GM19099 (cell line): ENCODE results near the gene SHC1.
A peak's percentile ranks its signal among the peaks of the same experiment; 100 is the strongest.

ENCODE experiments used
- POLR2A ChIP-seq: IDR thresholded peaks from 3 replicates; pipeline ENCODE4 v1.6.1; 2011; ENCODE audit warnings: low read depth; ENCODE audit not compliant: insufficient read length; ENCODE audit errors: extremely low read depth

The SHC1 gene

DNA sequence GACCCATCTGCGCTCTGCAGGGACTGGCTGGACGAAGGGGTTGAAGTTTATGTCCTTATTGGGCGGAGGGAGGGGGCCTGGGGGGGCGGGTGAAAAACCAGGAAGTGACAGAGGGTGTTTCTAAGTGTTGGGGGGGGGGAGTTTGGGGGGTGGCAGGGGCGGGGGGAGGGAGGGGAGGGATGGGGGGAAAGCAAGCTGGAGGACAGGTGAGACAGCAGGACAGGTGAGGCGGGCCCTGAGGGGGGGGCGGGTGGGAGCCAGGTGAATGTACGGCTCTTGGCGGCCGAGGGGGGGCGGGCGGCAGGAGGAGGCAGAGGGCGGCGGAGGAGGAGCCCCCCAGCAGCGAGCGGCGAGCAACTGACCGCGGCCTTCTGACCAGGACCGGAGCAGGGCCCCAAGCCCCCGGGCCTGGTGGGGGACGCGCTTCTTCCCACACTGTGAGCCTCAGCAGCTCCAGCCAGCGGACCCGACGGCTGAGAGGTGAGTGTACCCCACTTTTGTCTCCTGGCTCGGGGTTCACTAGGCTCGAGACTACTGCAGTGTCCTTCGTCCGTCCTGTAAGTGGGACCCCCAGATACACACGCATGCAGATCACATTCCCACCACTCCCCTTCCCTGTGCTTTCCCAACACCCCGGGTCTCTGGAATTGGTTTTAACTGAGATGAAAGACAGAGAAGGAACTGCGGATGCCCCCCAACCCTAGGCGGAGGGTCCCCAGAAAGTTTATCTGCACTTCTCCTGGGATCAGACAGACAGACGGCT lies 32.1 kb upstream of the SHC1 start, which contains the start of gene ZBTB7B:
Gene ZBTB7B, plus strand, starts transcription at position 339 of the 763 bp plus-strand sequence. CDS start 11,859 bp downstream, outside the sequence.
- no peak for TF ChIP-seq POLR2A

DNA sequence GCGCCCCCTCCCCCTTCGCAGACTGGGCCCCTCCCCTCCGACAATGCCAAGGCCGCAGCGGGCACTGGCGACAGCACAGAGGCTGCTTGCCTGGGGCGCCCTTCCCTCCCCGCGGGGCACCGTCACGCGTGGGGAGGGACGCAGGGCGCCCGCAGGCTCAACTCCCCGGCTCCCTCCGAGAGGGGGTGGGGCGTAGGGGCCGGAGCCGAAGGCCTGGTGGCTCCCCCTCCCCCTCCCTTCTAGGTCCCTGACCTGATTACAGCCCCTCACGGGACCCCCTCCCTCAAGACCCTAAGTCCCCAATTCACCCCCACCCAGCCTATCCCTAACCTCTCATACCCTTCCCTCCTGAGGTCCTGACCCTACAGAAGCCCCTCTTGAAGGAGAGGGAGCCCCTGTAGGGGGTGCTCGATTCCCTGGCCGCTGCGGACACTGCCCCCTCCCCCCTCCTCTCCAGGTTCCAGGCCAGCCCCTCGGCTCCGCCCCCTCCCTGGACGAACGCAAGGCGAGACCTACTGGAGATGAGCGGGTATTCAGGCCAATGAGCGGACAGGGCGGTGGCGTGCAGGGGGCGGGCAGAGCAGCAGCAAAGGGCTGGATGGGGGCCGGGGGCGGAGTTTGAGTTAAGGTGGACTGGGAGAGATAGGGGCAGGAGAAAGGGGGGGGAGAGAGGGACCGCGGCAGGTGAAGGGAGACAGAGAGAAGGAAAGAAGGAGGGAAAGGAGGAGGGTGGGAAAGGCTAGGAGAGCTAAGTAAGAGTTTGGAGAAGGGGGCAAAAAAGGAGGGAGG lies 31.3 kb upstream of the SHC1 start:
- peak; percentile 15 for TF ChIP-seq POLR2A

GRCh38 chr1:155001425-155001674 lies 30.8 kb upstream of the SHC1 start:
- no peak for TF ChIP-seq POLR2A

DNA sequence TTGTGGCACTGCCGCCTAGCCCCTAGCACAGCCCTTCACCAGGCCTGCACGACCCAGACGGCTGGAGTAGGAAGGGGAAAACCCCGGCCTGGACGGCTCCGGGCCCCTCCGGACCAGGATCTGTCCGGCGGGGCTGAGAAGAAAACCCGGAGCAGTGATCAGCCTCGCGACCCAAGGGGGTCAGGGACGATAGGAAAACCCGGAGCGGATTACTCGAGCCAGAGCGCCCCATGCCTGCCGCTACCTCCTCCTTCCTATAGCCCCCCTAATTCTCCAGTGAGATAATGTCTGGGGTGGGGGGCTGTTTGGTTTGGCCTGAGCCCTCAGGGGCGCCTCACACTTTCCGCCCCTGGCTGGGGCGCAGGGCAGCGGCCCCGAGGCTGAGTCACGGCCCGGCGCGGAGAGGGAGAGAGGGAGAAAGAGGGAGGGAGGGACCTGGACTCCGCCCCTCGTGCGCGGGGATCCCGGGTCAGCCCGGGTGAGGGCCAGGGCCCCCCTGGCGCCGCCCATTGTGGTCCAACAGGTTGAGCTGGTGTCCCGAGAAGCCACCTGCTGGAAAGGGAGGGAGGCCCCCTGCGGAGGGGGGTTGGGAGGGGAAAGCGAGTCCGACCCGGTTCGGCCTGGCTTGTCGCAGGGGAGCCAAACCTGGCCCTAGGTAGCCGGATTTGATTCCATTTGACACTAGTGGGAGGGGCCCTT lies 30.3 kb upstream of the SHC1 start:
- peak; percentile 58 for TF ChIP-seq POLR2A

- TF ChIP-seq POLR2A, result no peak
These were observed 29.8 kb upstream of the SHC1 start for GRCh38 chr1:155000411-155000725.

DNA sequence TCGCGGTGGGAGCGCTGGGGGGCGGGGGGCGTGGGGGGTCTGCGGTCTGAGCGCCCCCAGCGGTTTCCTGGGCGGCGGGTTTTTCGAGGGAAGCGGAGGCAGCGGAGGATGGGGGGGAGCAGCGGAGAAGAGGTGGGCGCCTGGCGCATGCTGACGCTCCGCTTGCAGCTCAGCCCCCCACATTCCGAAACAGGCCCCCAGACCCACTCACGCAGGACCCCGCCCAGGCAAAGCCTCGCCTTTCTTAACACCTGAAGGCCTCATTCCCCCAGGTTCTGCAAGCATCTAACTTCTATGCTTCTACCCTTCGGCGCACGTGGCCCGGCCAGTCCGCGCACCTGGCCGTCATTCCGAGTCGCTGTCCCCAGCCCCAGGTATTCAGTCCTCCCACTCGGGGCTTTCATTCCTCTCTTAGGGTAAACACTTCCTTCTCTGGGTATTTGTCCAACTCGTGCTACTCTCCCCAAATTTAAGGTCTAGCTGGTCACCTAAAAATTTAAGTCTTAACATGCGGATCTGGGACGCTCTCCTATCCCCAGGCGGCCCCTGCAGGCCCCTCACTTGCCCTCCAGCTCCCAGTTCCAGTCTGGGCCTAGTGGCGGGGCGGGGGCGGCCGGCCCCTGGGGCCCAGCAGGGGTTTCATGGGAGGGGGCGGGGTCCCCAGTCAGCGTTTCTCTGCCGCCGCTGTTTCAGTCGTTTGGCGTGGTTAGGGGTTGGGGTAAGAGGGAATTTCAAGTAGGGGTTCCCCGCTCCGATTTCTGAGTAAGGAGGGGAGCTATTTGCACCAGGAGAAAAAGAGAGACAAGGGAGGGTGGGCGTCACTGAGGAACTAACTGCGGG lies 29.2 kb upstream of the SHC1 start:
- TF ChIP-seq POLR2A, result no peak

DNA sequence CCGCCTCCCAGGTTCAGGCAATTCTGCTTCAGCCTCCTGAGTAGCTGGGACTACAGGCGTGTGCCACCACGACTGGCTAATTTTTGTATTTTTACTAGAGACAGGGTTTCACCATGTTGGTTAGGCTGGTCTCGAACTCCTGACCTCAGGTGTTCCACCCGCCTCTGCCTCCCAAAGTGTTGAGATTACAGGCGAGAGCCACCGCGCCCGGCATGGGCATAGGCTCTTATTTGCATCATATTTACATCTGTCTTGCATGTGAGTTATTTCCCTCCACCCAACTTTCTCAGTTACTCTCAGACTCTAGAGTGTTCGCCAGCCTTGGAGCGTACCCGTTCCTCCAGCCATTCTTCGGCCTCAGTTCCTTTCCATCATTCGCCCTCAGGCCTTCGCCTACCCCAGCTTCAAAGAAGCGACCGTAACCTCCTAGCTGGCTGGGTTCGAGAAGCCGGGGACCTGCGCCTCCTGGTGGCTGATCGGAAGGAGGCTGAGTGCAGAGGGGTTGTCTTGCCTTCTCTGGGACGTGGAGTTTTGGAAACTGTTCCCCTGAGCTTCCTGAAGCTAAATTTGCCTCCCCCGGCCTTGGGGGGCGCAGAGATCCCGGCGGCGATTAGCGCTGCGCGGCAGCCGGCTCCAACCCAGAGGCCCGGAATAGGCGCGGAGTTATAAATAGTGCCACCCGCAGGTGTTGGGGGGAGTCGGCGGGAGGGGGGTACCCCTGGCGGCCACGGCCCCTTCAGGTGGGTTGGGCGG lies 28.4 kb upstream of the SHC1 start:
- peak; percentile 63 for TF ChIP-seq POLR2A

DNA sequence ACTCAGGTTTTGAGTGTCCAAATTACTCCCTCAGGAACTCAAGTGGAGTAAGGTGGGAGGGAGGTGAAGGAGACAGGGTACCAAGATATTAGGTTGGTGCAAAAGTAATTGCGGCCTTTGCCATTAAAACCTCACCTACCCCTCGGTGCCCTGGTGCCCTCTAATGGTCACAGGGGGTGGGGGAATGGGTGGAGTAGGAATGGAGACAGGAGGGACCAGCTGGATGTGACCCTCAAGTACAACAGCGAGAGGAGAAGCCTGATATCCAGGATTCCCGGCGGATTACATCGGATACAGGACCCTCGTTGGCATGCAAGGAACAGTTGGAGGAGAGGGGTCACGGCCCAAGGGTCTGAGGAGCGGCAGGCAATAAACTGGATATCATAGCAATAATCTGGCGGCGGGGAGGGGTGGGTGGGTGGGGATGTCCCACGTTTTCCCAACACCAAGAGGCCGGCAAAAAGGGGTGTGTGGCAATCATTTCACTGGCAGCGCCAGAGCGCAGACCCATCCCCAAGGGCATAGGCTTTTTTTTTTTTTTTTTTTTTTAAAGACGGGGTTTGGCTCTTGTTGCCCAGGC lies 27.7 kb upstream of the SHC1 start:
- TF ChIP-seq POLR2A, result no peak

- no peak for TF ChIP-seq POLR2A
These were observed 26.6 kb upstream of the SHC1 start for GRCh38 chr1:154996966-154997701.

- no peak for TF ChIP-seq POLR2A
These were observed 24.0 kb upstream of the SHC1 start for GRCh38 chr1:154994591-154994990.

GRCh38 chr1:154994269-154994587 lies 23.7 kb upstream of the SHC1 start:
- TF ChIP-seq POLR2A, result no peak

DNA sequence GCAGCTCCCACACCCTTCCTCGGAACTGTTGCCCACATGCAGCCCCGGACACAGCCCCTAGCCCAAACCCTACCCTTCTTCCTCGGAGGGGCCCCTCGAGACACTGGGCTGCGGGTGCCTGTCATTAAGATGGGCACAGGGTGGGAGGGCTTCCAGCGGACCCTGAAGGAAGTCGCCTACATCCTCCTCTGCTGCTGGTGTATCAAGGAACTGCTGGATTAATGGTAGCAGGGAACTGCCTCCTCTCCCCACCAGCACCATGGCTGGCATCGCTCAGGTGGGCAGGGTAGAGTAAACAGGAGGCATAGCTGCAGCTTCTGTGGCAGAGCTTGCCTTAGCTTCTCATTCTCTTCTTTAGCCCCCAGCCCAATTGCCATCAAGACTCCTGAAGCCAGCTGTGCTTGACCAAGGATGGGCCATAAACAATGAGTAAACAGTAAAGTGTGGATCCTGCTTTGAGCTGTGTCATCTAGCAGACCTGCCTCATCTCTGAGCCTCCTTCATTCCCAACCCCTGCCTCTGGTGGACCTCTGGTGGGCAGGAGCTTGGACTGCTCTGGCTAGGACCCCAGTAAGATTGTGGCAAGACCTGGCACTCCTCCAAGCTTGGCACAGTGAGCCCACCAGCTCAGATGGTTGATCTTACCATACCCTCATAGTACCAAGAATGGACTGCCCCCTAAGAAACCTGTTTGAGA lies 23.2 kb upstream of the SHC1 start, which contains the start of gene LENEP:
Gene LENEP, plus strand, starts transcription at position 15 of the 697 bp plus-strand sequence. Its CDS starts 22 bp downstream, at position 37.
- no peak for TF ChIP-seq POLR2A
